ENCODE results near the gene CFAP99. TPM values are rescaled to one million over a fixed set of nuclear protein-coding genes. Genes with fewer than 3 reads are reported as not detected.

The CFAP99 gene
- total and polyA plus RNA-seq, 3 donors from 2014 or later = 30.5 to 41.2 (median 40.1) TPM

DNA sequence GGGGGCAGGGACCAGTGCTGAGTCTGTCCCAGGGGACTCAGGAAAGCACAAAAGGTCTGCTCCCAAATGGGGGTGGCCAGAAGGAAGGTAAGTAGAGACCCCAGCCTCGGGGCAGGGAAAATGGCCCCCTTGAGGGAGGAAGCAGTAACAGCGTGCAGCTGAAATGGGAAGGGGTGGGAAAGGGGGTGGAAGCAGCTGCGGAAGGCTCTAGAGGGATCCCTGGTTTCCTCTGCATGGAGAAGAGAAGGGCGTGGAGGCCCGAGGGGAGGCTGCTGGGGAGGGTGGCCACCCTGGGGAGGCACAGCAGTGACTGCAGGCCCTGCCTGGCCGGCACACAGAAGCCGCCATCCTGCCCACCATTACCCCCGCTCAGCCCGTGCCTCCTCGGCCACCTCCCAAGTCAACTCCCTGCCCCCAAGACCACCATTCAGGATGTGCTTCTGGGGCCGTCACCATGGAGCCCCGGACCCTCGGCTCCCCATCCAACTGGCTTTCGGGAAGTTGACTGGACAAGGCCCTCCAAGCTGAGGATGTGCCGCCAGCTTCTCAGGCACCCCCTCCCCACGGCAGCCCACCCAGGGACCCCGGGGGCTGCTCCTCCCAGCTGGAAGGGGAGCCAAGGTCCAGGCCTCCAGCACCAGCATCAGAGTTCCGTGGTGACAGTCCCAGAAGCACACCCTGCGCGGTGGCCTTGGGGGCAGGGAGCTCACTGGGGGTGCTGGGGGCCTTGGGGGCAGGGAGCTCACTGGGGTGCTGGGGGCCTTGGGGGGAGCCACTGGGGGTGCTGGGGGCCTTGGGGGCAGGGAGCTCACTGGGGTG, 23.6 kb downstream of the CFAP99 start:
- no peaks in the 10 kb centered on the region for H3K9me3 ChIP-seq

DNA sequence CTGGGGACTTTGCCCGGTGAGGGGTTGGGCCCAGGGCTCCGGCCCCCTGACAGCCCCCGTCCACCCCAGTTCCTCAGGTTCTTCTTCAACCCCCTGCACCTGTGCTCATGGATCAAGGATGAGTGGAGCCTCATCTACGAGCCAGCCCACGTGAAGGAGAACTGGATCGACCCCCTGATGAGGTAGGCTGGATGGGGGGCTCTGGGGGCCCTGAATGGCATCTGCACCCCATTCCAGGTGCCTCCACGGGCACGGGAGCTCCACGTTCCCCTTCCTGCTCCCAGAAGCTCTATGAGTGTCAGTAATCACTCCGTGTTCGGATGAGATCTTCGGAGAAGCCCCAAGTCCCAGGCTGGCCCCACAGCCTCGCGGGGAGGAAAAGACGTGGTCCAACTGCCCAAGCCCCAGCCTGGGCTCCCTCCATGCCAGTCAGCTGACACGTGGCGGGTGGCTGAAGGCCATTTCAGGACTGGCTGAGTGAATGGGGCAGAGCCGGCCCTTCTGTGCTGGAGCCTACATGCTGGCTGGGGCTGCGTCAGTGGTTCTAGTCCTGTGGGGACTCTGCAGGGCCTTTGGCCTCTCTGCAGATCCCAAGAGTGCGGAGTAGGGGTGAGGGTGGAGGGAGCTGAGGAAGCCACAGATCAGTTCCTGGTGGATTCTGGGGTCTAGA, 24.4 kb downstream of the CFAP99 start:
- intact Hi-C loops (cut with DNase I; ENCODE audit: low total_unique reads) = no loop called here
- no peaks in the 10 kb centered on the region for H3K9me3 ChIP-seq

More for the DNA sequence above, 23.6 kb downstream of the CFAP99 start:
- H3K4me3 ChIP-seq = no peak overlapping the region
- 84 to 88% methylated on average over 15 to 20 of the region's 20 CpGs for WGBS, 2 donors
- H3K4me1 ChIP-seq = no peaks in the 10 kb centered on the region
- H3K27ac ChIP-seq = no peak overlapping the region
- no peak for DNase-seq
- intact Hi-C loops (cut with DNase I; ENCODE audit: low total_unique reads) = no loop called here
- TF ChIP-seq, protein P1, sequence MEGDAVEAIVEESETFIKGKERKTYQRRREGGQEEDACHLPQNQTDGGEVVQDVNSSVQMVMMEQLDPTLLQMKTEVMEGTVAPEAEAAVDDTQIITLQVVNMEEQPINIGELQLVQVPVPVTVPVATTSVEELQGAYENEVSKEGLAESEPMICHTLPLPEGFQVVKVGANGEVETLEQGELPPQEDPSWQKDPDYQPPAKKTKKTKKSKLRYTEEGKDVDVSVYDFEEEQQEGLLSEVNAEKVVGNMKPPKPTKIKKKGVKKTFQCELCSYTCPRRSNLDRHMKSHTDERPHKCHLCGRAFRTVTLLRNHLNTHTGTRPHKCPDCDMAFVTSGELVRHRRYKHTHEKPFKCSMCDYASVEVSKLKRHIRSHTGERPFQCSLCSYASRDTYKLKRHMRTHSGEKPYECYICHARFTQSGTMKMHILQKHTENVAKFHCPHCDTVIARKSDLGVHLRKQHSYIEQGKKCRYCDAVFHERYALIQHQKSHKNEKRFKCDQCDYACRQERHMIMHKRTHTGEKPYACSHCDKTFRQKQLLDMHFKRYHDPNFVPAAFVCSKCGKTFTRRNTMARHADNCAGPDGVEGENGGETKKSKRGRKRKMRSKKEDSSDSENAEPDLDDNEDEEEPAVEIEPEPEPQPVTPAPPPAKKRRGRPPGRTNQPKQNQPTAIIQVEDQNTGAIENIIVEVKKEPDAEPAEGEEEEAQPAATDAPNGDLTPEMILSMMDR (IDR thresholded peaks at IDR 0.05) = no peak
- TF ChIP-seq POLR2A (IDR thresholded peaks at IDR 0.05) = no peak
- H3K36me3 ChIP-seq (ENCODE audit: low read depth, missing control alignments) = no peaks in the 10 kb centered on the region
- no peaks in the 10 kb centered on the region for H3K27me3 ChIP-seq

DNA sequence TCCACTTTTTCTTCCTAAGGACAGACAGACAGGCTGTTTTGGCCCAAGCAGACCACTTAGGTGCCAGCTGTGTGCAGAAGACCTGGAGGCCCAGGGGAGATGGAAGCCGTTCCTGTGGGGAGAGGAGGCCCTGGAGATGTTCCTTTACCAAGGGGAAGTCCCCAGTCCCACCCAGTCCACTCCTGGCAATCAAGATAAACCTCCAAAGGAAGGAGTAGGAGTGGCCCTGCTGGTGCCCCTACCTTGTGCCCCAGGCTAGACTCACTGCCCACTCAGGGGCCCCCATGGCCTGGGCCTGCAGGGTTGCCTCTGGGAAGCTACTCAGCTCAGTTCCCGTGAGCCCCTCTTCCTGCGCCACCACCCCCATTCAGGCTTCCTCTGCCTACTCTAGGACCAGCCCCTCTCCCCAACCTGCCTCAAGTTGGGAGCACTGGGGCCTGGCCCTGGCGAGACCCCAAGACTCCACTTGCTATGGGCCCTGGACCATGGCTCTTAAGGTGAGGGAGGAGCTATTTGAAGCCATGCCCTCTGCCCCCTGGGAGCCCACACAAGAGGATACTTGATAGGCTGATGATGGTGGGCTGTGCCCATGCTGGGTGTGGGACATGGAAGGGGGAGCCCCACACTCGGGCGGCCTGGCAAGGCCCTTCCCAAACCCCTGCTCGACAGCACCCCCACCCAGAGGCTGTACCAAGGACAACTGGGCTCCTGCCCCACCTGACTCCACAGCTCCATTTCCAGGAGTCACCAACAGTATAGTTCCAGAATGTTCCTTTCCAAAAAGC, 25.4 kb downstream of the CFAP99 start:
- Histone ChIP-seq H3K36me3 (ENCODE audit: low read depth, missing control alignments) (no peaks in the 10 kb centered on the region), H3K27ac (no peak overlapping the region), H3K4me1 (no peaks in the 10 kb centered on the region), H3K9me3 (no peaks in the 10 kb centered on the region), H3K27me3 (no peaks in the 10 kb centered on the region), H3K4me3 (no peak overlapping the region)
- TF ChIP-seq, protein P1 (IDR thresholded peaks at IDR 0.05) = no peak
- no peak for TF ChIP-seq POLR2A (IDR thresholded peaks at IDR 0.05)
- 91 to 100% methylated on average over 4 to 6 of the region's 7 CpGs for WGBS, 2 donors
- intact Hi-C loops (cut with DNase I; ENCODE audit: low total_unique reads) = no loop called here
- DNase-seq = no peak

More for the DNA sequence above, 24.4 kb downstream of the CFAP99 start:
- Histone ChIP-seq H3K4me3 (no peak overlapping the region), H3K36me3 (ENCODE audit: low read depth, missing control alignments) (no peaks in the 10 kb centered on the region), H3K4me1 (no peaks in the 10 kb centered on the region), H3K27ac (no peak overlapping the region), H3K27me3 (no peaks in the 10 kb centered on the region)
- TF ChIP-seq POLR2A (IDR thresholded peaks at IDR 0.05) = no peak
- TF ChIP-seq, protein P1 (IDR thresholded peaks at IDR 0.05) = no peak
- WGBS, 2 donors = 86 to 92% methylated on average over 11 to 19 of the region's 20 CpGs
- DNase-seq = no peak

DNA sequence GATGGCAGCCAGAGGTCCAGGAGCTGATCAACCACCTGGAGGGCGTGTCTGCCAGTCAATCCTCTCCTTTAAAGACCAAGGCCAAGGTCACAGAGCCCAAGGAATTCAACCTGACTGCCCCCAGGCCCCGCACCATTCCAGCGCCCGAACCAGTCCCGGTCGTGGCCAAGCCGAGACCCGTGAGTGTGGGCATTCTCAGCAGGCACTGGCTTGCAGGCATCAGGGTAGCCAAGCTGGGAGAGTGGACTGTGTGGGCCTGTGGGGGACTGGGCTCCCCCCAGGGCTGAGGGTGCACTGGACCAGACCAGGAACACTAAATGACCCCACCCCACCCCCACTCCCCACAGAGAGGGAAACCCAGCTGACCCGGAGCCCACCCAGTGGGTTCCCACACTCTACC, 26.4 kb downstream of the CFAP99 start:
- TF ChIP-seq, protein P1 (IDR thresholded peaks at IDR 0.05) = no peak
- no peak for TF ChIP-seq POLR2A (IDR thresholded peaks at IDR 0.05)
- H3K27ac ChIP-seq = no peak overlapping the region

More for the DNA sequence above, 26.4 kb downstream of the CFAP99 start:
- Histone ChIP-seq H3K4me1 (no peaks in the 10 kb centered on the region), H3K27me3 (no peaks in the 10 kb centered on the region), H3K9me3 (no peaks in the 10 kb centered on the region), H3K4me3 (no peak overlapping the region), H3K36me3 (ENCODE audit: low read depth, missing control alignments) (no peaks in the 10 kb centered on the region)
- WGBS, 2 donors = 80 to 94% methylated on average over 2 to 9 of the region's 9 CpGs
- intact Hi-C loops (cut with DNase I; ENCODE audit: low total_unique reads) = no loop called here
- no peak for DNase-seq
